Testis (tissue), 3 donors: Measurements from ENCODE around the gene TTLL11. TPM values are rescaled to one million over a fixed set of nuclear protein-coding genes. Genes with fewer than 3 reads are reported as not detected.

Experiments
- DNase-seq: peaks from one replicate; pipeline ENCODE4 v3.0.0-alpha.2; 2019
- H3K27ac ChIP-seq, 2 donors: fragments of 200-600 bp; sonication (generic); one replicate each; pipeline ENCODE4 v1.5.1; 2019
- H3K27me3 ChIP-seq: fragments of 200-600 bp; sonication (generic); one replicate; pipeline ENCODE4 v1.5.1; 2019
- H3K36me3 ChIP-seq: fragments of 200-600 bp; sonication (generic); one replicate; pipeline ENCODE4 v1.5.1; 2017; ENCODE audit warnings: low read depth; ENCODE audit errors: missing control alignments
- H3K4me1 ChIP-seq: fragments of 200-600 bp; sonication (generic); one replicate; pipeline ENCODE4 v1.5.1; 2019
- H3K4me3 ChIP-seq, 2 donors: fragments of 200-600 bp; sonication (generic); one replicate each; pipeline ENCODE4 v1.5.1; 2017 to 2019
- H3K9me3 ChIP-seq: fragments of 200-600 bp; sonication (generic); one replicate; pipeline ENCODE4 v1.5.1; 2017
- POLR2A ChIP-seq: fragments of 450-650 bp; IDR thresholded peaks from one replicate; pipeline ENCODE4 v1.6.1; 2017; ENCODE audit warnings: antibody characterized with exemption, mild to moderate bottlenecking, moderate library complexity
- WGBS, 2 donors: methylation state at CpG; one replicate each; pipeline ENCODE4 v1.1.5; 2018; 5-methylcytosine and 5-hydroxymethylcytosine counted together
- intact Hi-C: fragments of 100-400 bp; cut with DNase I; formaldehyde crosslinking; loops from one replicate; pipeline ENCODE4 v1.15.1; 2023; ENCODE audit warnings: low total_unique reads
- polyA plus RNA-seq: library from polyadenylated mRNA; stranded (reverse); fragments of 350-450 nt; fragmentation: Illumina TruSeq; extraction: RNeasy Lipid Tissue Mini Kit (QIAGEN cat#74804); gene quantifications from one replicate; pipeline ENCODE4 v1.2.3, GENCODE V29; 2014; ENCODE audit warnings: low read depth, low replicate concordance; ENCODE audit not compliant: insufficient read depth
- total RNA-seq, 2 donors: library from RNA; depleted of rRNA; stranded (reverse); fragments of >200 nt; gene quantifications; one replicate each; pipeline ENCODE4 v1.2.3, GENCODE V29; 2016
- TF ChIP-seq, protein P1 (sequence below), 3 experiments: fragments of 450-650 bp in 2 of 3; fragments of 200-600 bp in 1 of 3; sonication (generic) in 1 of 3; IDR thresholded peaks; one replicate each; pipeline ENCODE4 v1.5.1; 2016 to 2019; ENCODE audit warnings: antibody characterized with exemption in 3 of 3, mild to moderate bottlenecking in 2 of 3, moderate library complexity in 1 of 3

Gene TTLL11
- total and polyA plus RNA-seq, 3 donors from 2014 or later: 17.8 to 36.5 (median 19.8) TPM

DNA sequence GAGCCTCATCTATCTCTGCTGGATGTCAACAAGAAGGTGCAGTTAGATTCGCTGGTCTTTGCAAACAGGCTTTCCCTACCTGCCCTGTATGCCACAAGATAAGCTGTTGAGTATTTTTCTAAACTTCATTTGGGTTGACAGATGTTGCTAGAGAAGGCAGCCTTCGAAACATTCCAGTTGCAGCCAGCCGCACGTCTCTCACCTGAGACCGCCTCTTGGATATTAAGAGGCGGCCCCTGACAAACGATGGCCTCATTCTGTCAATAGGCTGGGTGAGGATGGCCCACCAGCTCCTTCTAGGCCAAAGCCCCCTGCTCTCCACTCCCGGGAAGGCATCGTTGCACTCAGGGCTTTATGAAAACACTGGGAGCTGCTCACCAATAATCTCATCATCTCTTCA, 260.0 kb downstream of the TTLL11 start:
- H3K9me3 ChIP-seq: no peaks in the 10 kb centered on the region
- intact Hi-C loops: no loop called here
- no peak for DNase-seq
- H3K27me3 ChIP-seq: no peaks in the 10 kb centered on the region
- no peak overlapping the region for H3K4me3 ChIP-seq
- no peak overlapping the region for H3K27ac ChIP-seq
- 91 to 94% methylated on average over 8 to 9 of the region's 9 CpGs for WGBS, 2 donors
- H3K36me3 ChIP-seq: no peaks in the 10 kb centered on the region
- TF ChIP-seq, protein P1, sequence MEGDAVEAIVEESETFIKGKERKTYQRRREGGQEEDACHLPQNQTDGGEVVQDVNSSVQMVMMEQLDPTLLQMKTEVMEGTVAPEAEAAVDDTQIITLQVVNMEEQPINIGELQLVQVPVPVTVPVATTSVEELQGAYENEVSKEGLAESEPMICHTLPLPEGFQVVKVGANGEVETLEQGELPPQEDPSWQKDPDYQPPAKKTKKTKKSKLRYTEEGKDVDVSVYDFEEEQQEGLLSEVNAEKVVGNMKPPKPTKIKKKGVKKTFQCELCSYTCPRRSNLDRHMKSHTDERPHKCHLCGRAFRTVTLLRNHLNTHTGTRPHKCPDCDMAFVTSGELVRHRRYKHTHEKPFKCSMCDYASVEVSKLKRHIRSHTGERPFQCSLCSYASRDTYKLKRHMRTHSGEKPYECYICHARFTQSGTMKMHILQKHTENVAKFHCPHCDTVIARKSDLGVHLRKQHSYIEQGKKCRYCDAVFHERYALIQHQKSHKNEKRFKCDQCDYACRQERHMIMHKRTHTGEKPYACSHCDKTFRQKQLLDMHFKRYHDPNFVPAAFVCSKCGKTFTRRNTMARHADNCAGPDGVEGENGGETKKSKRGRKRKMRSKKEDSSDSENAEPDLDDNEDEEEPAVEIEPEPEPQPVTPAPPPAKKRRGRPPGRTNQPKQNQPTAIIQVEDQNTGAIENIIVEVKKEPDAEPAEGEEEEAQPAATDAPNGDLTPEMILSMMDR (IDR thresholded peaks at IDR 0.05): no peak
- no peak for TF ChIP-seq POLR2A
- peaks cover 6% of the 10 kb centered on the region for H3K4me1 ChIP-seq

DNA sequence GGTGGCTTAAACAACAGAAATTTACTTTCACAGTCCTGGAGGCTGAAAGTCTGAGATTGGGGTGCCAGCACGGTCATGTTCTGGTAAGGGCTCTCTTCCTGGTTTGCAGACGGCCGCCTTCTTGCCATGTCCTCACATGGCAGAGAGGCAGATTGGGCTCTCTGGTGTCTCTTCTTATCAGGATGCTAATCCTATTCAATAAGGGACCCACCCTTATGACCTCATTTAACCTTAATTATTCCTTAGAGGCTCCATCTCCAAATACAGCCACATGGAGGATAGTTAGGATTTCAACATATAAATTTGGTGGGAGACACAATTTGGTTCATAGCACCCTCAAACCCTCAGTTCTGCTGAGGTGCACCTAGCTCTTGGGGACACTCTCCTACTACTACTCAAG, 261.2 kb downstream of the TTLL11 start:
- Histone ChIP-seq H3K4me1 (no peaks in the 10 kb centered on the region), H3K27ac (no peak overlapping the region), H3K27me3 (no peaks in the 10 kb centered on the region), H3K9me3 (no peaks in the 10 kb centered on the region), H3K36me3 (no peaks in the 10 kb centered on the region), H3K4me3 (no peak overlapping the region)
- WGBS, 2 donors: 98 to 100% methylated on average over 3 of the region's 3 CpGs
- no peak for TF ChIP-seq POLR2A
- TF ChIP-seq, protein P1 (IDR thresholded peaks at IDR 0.05): no peak
- intact Hi-C loops: no loop called here
- no peak for DNase-seq

DNA sequence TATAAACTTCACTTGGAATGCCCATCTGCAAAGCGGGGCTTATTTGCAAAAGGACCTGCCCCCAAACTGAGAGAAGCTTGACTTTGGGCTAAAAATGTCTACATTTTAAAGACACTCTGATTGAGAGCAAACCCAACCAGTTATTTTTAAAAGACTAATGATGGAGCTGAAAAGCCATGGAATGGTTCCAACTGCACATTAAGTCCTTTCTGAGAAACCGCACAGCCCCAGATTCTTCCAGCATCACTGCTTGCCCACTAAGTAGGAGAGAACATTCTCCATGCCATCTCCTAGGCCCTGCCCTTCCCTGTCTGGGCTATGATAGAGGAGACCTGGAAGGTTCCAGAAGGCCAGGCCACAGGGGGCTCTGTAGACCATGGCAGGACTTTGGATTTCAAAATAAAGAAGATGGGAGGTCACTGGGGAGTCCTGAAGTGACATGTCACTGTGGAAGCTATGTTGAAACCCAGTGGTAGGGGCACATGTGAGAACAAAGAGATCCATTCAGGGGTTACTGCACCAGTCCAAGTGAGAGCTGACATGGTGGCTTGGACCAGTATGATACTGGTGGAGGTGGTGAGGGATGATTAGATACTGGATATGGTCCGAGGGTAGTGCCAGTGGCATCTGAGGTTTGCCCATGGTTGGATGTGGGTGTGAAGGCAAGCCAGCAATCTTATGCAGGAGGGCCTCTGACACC, 262.5 kb downstream of the TTLL11 start:
- WGBS, 2 donors: 82 to 86% methylated on average over 3 of the region's 3 CpGs

DNA sequence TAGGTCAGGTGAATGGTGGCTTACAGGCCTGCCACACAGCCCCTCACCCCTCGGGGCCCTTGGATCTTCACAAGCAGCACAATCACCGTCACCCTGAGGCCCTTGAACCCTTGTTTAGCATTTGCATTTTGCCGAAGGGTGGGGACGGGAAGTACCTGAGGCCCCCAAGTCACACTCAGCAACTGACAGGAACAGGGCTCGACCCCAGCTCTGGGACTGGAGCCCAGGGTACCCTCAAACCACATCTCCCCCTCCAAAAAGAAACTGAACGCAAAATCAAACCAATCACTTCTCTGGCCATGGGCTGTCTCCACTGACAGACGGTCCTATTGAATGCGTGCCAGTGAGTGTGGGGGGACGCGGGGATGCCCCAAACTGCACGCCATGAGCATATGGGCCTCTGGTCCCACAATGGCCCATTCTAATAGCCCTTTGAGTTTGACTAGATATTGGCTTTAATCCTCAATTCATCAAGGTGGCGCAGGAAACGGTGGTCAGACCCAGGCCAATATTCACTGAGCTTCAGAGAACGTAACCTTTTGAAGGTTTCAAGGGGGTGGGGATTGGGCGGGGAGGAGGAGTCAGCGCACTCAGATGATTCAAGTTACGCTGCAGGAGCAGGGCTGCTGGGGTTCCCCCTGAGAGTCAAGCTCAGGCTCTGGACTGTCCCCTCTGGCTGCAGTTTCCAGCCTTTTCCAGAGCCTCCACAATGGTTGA, 265.7 kb downstream of the TTLL11 start:
- intact Hi-C loops: loop anchor here (5.0 kb wide), 1 partner anchor 80 kb away; no protein-coding TSS in a partner anchor
- no peaks in the 10 kb centered on the region for H3K9me3 ChIP-seq
- H3K4me1 ChIP-seq: no peaks in the 10 kb centered on the region
- no peaks in the 10 kb centered on the region for H3K27me3 ChIP-seq
- no peak overlapping the region for H3K4me3 ChIP-seq
- DNase-seq: peak; percentile 4
- 91 to 95% methylated on average over 17 of the region's 17 CpGs for WGBS, 2 donors
- H3K27ac ChIP-seq: no peak overlapping the region
- no peaks in the 10 kb centered on the region for H3K36me3 ChIP-seq
- TF ChIP-seq POLR2A: no peak
- TF ChIP-seq, protein P1 (IDR thresholded peaks at IDR 0.05): no peak

More for the DNA sequence above, 262.5 kb downstream of the TTLL11 start:
- H3K36me3 ChIP-seq: no peaks in the 10 kb centered on the region
- no peaks in the 10 kb centered on the region for H3K27me3 ChIP-seq
- no peak for DNase-seq
- no peak overlapping the region for H3K4me3 ChIP-seq
- no peaks in the 10 kb centered on the region for H3K4me1 ChIP-seq
- TF ChIP-seq, protein P1 (IDR thresholded peaks at IDR 0.05): no peak
- TF ChIP-seq POLR2A: no peak
- no peak overlapping the region for H3K27ac ChIP-seq
- H3K9me3 ChIP-seq: no peaks in the 10 kb centered on the region
- intact Hi-C loops: no loop called here
